ENCODE results near the gene TMEM175.

The TMEM175 gene

DNA sequence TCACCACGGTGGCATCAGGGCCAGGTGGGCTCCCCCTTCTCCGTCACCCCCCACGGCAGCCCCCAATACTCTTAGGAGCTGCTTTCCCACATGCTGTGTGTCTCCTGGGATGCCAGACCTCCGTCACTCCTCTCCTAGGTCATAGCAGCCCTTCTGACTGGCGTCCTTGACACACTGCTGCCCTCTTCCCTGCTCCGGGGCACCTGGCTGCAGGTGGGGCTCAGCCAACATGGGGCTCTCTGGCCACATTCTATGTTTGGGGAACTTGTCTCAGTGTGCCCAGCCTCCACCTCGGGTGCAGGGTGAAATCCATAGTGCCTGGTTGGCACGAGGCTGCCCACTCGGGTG is 13.8 kb downstream of the TMEM175 start:
- H3K27ac ChIP-seq, result no peak overlapping the region
- TF ChIP-seq, protein P1, sequence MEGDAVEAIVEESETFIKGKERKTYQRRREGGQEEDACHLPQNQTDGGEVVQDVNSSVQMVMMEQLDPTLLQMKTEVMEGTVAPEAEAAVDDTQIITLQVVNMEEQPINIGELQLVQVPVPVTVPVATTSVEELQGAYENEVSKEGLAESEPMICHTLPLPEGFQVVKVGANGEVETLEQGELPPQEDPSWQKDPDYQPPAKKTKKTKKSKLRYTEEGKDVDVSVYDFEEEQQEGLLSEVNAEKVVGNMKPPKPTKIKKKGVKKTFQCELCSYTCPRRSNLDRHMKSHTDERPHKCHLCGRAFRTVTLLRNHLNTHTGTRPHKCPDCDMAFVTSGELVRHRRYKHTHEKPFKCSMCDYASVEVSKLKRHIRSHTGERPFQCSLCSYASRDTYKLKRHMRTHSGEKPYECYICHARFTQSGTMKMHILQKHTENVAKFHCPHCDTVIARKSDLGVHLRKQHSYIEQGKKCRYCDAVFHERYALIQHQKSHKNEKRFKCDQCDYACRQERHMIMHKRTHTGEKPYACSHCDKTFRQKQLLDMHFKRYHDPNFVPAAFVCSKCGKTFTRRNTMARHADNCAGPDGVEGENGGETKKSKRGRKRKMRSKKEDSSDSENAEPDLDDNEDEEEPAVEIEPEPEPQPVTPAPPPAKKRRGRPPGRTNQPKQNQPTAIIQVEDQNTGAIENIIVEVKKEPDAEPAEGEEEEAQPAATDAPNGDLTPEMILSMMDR (IDR thresholded peaks at IDR 0.05), result no peak
- TF ChIP-seq ZFX (IDR thresholded peaks at IDR 0.05; ENCODE audit: borderline replicate concordance), result no peak

DNA sequence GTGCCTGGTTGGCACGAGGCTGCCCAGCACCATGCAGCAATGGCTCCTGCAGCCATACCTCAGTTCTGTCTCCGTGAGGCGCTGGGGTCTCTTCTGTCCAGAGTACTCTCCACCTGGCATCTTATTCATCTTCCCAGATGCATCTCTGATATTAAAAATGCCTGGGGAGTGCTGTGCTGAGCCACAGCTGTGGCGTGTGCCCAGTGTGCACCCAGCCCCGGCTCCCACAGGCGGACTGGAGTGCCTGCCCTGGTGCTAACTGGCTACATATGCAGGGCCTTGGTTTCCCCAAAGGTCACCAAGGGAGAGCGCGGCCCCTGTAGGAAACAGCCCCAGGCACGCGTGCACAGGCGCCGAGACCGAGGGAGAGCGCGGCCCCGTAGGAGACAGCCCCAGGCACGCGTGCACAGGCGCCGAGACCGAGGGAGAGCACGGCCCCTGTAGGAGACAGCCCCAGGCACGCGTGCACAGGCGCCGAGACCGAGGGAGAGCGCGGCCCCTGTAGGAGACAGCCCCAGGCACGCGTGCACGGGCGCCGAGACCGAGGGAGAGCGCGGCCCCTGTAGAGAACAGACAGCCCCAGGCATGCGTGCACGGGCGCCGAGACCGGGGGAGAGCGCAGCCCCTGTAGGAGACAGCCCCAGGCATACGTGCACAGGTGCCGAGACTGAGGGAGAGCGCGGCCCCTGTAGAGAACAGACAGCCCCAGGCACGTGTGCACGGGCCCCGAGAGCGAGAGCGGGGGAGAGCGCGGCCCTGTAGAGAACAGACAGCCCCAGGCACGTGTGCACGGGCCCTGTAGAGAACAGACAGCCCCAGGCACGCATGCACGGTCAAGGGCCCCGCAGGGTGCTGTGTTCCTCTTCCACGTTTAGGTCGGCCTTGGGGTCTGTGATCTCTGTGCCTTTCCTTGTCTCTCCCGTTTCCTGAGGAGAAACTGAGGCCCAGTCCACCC is 14.5 kb downstream of the TMEM175 start:
- TF ChIP-seq ZFX (IDR thresholded peaks at IDR 0.05; ENCODE audit: borderline replicate concordance), result no peak
- TF ChIP-seq, protein P1 (IDR thresholded peaks at IDR 0.05), result no peak
- H3K27ac ChIP-seq, result no peak overlapping the region

DNA sequence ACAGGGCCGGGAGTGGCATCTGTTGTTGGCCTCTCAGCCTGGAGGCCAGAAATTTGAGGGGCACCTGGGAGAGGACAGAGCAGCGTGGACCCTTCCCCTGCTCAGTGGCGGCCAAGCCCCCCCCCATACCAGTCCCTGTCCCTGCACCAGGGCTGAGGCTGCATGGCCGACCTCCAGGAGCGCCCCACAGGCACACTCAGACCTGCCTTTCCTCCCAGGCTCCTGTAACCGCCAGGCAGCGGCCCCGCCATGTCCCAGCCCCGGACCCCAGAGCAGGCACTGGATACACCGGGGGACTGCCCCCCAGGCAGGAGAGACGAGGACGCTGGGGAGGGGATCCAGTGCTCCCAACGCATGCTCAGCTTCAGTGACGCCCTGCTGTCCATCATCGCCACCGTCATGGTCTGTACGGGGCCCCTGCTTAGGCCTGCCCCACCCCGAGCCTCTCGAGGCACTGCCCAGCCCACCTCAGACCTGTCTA is 15.3 kb downstream of the TMEM175 start:
- no peak overlapping the region for H3K27ac ChIP-seq
- TF ChIP-seq, protein P1 (IDR thresholded peaks at IDR 0.05), result no peak
- no peak for TF ChIP-seq ZFX (IDR thresholded peaks at IDR 0.05; ENCODE audit: borderline replicate concordance)

DNA sequence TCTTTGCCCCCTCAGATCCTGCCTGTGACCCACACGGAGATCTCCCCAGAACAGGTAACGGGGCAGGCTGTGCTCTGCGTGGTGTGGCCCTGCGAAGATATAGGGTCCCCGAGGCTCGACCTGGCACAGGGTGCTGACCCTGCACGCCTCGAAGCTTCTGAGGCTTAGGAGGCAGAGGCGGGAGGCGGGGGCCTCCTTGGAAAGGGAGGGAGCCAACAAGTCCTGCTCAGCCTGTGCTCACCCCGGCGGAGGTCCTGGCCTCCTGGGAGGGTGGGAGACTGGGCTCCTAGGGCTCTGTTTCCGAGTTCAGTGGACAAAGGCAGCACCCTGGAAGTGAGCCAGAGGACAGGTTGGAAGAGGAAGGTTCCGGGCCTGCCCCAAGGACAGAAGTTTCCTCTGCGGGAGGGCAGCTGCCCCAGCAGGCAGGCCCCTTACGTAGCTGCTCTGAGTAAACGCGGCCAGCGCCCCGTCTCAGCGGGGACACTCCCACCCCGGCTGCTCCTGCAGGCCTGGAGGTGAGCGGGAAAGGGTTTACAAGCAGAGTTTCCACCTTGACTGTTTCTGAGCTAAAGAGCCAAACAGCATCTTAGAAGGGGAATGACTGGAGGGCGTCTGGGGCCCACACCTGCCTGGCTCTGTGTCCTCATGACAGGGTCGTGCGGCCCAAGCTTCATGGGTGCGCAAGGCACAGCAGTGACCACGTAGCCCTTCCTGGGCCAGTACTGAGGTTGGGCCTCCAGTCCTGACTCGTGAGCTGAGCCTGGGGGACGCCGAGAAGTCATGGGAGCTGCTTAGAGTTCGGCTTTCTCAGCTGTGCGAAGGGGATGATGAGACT is 16.1 kb downstream of the TMEM175 start:
- TF ChIP-seq ZFX (IDR thresholded peaks at IDR 0.05; ENCODE audit: borderline replicate concordance), result no peak
- TF ChIP-seq, protein P1 (IDR thresholded peaks at IDR 0.05), result no peak
- H3K27ac ChIP-seq, result no peak overlapping the region

DNA sequence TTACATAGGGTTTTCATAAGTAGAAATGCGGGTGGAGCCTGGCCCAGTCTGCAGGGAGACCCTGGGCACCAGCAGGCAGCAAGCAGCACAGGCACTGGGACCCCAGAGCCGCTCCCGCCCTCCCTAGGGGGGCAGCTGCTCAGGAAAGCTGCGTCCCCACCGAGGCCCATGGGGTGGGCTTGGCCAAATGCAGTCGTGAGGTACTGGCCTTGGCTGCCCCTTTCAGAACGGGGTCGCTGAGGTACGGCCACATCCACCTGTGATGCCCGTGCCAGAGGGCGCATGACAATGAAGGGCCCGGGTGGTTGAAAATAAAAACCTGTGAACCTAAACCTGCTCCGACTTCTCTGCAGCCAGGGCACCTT is 16.7 kb downstream of the TMEM175 start:
- no peak overlapping the region for H3K27ac ChIP-seq
- TF ChIP-seq, protein P1 (IDR thresholded peaks at IDR 0.05), result no peak
- TF ChIP-seq ZFX (IDR thresholded peaks at IDR 0.05; ENCODE audit: borderline replicate concordance), result no peak

DNA sequence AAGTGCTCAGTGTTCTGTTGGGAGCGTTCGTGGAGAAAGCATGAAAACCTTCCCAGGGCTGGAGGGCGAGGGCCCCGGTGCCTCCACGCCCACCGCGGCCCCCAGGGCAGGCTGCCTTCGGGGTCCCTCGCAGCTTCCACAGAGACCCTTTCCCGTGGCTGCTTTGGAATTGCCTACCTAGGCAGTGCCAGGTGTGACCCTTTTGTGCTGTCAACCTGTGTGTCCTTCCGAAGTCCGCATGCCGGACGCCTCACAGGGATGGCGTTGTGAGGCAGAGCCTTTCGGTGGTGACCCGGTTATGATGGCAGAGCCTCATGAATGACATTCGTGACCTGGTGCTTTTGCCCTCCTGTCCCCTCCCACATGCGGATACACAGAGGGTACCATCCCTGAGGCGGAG is 17.4 kb downstream of the TMEM175 start:
- no peak overlapping the region for H3K27ac ChIP-seq
- TF ChIP-seq ZFX (IDR thresholded peaks at IDR 0.05; ENCODE audit: borderline replicate concordance), result no peak
- TF ChIP-seq, protein P1 (IDR thresholded peaks at IDR 0.05), result no peak
